Smooth muscle cell of the brain vasculature (primary cell): ENCODE data around the gene TXNRD3.
"Not testable (repeated sequence)": the region's sequence is repeated elsewhere in the genome, so short reads cannot be mapped to it uniquely, and the experiment has no call there.

ENCODE experiments used
- DNase-seq: peaks from one replicate; pipeline ENCODE4 v3.0.0-alpha.2; 2012; ENCODE audit warnings: low read depth, low spot score

TXNRD3 gene

GRCh38 chr3:126595479-126595878 is 59.4 kb downstream of the TXNRD3 start:
- DNase-seq, result not testable (repeated sequence)

- not testable (repeated sequence) for DNase-seq
These were observed 63.4 kb downstream of the TXNRD3 start for GRCh38 chr3:126591515-126591914.

- DNase-seq, result no peak
These were observed 72.6 kb downstream of the TXNRD3 start for GRCh38 chr3:126582311-126582710.

GRCh38 chr3:126581569-126581968 is 73.4 kb downstream of the TXNRD3 start:
- DNase-seq, result no peak

- DNase-seq, result no peak
These were observed 74.2 kb downstream of the TXNRD3 start for GRCh38 chr3:126580746-126581145.

- DNase-seq, result no peak
These were observed 76.2 kb downstream of the TXNRD3 start for GRCh38 chr3:126578702-126579101.

GRCh38 chr3:126577261-126577660 is 77.7 kb downstream of the TXNRD3 start:
- DNase-seq, result no peak

GRCh38 chr3:126573492-126574117 is 81.3 kb downstream of the TXNRD3 start:
- no peak for DNase-seq

GRCh38 chr3:126571078-126571477 is 83.8 kb downstream of the TXNRD3 start:
- DNase-seq, result no peak

- no peak for DNase-seq
These were observed 84.8 kb downstream of the TXNRD3 start for GRCh38 chr3:126570103-126570541.

GRCh38 chr3:126569390-126569975 is 85.4 kb downstream of the TXNRD3 start:
- no peak for DNase-seq

GRCh38 chr3:126568776-126569342 is 86.1 kb downstream of the TXNRD3 start:
- DNase-seq, result no peak

- DNase-seq, result no peak
These were observed 87.1 kb downstream of the TXNRD3 start for GRCh38 chr3:126567696-126568438.

- DNase-seq, result no peak
These were observed 92.1 kb downstream of the TXNRD3 start for GRCh38 chr3:126562737-126563276.

- DNase-seq, result no peak
These were observed 96.4 kb downstream of the TXNRD3 start, which contains the start of gene C3orf22 for GRCh38 chr3:126558336-126559071. Gene C3orf22, minus strand, starts transcription at chr3:126558932. Its CDS starts 5,542 bp downstream, at chr3:126553390.

- no peak for DNase-seq
These were observed 97.2 kb downstream of the TXNRD3 start for GRCh38 chr3:126557761-126558160.

- DNase-seq, result no peak
These were observed 97.5 kb downstream of the TXNRD3 start for GRCh38 chr3:126557415-126557745.
